HG03565 (cell line): ENCODE results near the gene PAQR5.
"Not testable (repeated sequence)": the region's sequence is repeated elsewhere in the genome, so short reads cannot be mapped to it uniquely, and the experiment has no call there.

Source experiments
- ATAC-seq: cut with Tn5 transposase; IDR thresholded peaks from one replicate; pipeline ENCODE4 v1.9.1; 2021; ENCODE audit warnings: mild to moderate bottlenecking, moderate library complexity; ENCODE audit not compliant: unreplicated experiment

PAQR5 gene

GRCh38 chr15:69292826-69293420 is 5.8 kb upstream of the PAQR5 start:
- ATAC-seq, result no peak

DNA sequence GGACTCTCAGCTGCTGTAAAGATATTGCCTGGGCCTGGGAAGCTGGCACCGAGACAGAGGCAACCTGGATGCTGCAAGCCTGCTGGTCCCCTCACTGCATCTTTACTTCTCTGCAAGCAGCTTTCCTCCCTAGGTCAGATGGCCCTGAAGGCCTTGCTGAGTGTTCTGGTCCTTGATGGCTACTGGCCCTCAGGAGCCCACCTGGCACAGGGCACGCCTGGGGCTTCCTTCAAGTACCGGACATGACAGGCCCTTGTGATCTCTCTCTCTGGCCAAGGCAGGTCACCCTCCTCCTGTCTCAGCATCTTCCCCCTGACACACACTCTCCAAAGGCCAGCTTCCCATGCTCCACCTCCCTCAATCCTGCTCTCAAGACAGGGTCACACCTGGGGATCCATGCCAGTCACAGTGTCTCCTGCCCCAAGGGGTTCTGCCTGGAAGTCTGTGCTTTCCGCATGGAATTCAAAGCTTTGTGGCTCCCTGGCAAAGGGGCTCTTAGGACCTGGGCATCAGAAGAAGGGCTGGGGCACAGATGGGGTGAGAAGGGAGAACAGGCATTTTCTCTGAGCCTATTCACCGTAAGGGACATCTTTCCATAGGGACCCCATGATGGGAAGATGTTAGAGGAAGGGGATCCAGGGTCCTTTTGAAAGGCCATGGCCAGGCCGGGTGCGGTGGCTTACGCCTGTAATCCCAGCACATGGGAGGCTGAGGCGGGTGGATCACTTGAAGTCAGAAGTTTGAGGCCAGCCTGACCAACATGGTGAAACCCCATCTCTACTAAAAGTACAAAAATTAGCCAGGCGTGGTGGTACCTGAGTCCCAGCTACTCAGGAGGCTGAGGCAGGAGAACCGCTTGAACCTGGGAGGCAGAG is 4.7 kb upstream of the PAQR5 start:
- no peak for ATAC-seq

- no peak for ATAC-seq
Measured at GRCh38 chr15:69296606-69297005, 2.1 kb upstream of the PAQR5 start.

DNA sequence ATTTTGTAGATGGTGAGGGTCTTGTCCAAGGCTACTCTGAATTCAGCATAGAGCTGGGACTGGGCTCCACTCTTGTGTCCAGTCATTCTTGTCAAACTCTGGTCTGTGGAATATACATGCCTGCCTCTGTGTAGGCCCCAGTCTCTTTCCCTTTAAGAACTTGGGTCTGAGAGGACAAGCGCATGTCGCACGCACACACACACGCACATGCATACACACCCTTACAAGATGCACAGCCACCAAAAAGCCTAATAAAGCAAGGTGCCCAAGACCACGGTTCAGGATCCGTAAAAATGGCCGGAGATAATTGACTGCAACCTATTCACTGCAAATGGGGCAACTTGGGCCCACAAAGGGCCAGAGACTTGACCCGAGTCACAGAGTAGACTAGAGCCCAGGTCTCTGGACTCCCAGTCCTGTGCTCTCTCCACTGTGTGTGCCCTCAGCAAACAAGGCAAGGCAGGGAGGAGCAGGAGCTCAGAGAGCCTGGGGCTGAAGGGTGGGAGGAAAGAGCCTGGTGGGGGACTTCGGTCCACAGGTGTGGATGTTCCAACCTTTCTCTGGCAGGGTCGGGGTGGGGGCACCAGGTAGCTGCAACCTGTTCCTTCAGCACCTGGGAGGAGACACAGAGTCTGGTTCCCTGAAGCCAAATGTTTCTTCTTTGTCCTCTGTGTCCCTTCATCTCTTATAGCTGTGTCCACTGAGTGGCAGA is 914 bp upstream of the PAQR5 start:
- no peak for ATAC-seq

- ATAC-seq, result no peak
Measured at GRCh38 chr15:69298354-69298696, 387 bp upstream of the PAQR5 start.

GRCh38 chr15:69299451-69299886 is 757 bp downstream of the PAQR5 start:
- no peak for ATAC-seq

- no peak for ATAC-seq
Measured at GRCh38 chr15:69299943-69300588, 1.4 kb downstream of the PAQR5 start.

DNA sequence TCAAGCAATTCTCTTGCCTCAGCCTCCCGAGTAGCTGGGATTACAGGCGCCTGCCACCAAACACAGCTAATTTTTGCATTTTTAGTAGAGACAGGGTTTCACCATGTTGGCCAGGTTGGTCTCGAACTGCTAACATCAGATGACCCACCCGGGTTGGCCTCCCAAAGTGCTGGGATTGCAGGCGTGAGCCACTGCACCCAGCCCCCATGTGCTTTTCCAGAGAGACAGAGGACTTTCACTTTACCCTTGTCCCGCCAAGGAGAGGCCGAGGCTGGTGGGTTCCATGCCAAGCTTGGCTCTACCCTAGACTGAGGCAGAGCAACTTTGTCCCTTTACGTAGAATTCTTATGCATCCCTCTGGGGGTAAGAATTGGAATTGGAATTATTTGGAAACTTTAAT is 2.4 kb downstream of the PAQR5 start:
- not testable (repeated sequence) for ATAC-seq

DNA sequence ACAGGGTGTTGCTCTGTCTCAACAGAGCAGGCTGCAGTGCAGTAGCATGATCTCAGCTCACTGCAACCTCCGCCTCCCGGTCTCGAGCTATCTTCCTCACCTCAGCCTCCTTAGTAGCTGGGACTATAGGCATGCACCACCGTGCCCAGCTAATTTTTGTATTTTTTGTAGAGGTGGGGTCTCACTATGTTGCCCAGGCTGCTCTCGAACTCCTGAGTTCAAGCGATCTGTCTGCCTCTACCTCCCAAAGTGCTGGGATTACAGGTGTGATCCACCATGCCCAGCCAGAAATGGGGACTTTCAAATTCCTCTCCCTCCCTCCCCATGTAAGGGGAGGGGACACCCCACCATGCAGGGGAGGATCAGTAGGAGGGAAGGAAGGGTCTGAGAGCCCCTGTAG is 3.4 kb downstream of the PAQR5 start:
- not testable (repeated sequence) for ATAC-seq

GRCh38 chr15:69302929-69303328 is 4.2 kb downstream of the PAQR5 start:
- ATAC-seq, result no peak

DNA sequence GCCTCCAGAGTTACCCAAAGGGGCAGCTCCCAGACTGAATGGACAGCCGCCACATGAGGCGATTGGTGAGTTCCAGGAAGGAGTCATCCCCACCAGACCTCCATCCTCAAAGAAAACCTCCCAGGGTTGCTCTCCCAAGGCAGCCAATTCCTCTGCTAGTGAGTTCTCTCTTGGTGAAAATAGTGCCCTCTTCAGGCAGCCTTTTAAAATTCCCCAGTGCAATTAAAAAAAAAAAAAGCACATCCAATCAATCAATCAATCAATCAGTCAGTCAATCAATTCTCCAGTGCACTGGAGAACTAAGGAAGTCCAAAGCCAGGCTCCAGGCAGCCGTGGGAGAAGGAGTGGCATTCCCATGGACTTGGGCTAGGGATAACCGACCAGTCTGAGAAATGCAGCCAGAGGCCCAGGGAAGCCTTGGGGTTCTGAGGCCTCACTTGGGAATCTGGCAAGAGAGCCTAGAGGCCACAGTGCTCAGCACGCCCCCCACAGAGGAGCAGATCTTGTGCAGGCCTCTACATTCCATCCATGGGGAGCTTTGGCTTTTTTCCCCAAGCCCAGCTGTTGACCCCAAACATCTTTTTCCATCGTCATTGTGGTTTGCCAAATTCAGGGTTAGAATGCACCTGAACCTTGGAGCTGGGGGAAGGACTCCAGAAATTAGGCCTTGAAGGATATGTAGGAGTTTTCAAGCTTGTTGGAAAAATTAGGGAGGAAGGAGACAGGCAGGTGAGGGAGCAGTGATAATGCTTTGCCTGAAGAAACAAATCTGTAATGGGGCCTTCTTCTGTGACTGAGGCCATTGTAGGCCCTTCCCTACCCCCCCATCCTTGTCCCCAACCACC is 4.8 kb downstream of the PAQR5 start:
- ATAC-seq, result no peak

DNA sequence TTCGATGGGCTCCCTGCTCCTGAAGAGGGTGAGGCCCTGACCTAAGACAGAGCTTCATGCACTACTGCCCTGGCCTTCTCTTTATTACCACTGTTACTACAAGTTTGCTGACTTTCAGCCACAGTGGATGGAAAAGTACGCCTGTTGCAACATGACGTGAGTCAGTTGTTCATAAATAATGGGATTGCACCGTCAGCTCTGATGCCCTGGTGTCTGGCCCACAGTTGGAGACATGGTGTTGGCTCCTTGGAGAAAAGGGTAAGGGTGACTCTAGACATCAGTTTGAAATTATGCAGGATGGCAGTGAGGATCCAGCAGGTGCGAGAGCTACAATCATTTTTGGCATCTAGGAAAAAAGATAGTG is 5.5 kb downstream of the PAQR5 start:
- no peak for ATAC-seq

GRCh38 chr15:69305204-69305931 is 6.7 kb downstream of the PAQR5 start:
- no peak for ATAC-seq

- ATAC-seq, result no peak
Measured at GRCh38 chr15:69305933-69306568, 7.3 kb downstream of the PAQR5 start.

DNA sequence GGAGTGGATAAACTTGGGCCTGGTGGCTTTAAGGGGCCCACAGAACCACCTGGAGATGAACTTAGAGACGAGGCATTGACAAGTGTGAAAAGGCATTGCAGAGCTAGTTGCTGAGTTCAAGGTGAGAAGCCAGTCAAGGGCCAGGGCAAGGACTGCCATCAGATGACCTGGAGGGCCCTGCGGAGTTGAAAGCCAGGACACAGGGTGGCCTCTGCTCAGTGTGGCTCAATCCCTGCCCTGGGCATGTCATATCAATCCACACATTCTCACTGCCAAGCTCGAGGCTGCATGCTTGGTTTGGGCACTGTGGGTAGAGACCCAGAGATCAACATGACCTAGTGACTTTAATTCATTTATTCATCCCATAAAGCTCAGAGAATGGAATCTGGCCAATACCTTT is 9.2 kb downstream of the PAQR5 start:
- ATAC-seq, result no peak

GRCh38 chr15:69308949-69309348 is 10.2 kb downstream of the PAQR5 start:
- no peak for ATAC-seq

DNA sequence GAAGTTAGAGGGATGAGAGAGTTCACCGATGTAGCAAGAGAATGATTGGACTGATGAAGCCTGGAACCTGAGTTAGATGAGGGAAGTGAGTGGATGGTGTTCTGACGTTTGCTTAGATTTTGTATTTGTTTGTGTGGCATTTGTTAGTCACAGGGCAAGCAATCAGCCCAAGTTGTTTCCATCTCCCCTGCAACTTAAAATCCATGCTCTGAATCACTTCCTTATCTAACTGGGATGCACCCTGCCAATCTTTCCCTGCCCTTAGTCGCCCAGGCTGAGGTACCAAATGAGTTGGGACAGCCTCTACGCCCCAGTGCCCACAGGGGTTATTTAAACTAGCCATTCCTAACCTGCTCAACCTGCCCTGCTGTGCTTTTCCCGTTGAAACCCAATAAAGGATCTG is 12.6 kb downstream of the PAQR5 start:
- no peak for ATAC-seq

DNA sequence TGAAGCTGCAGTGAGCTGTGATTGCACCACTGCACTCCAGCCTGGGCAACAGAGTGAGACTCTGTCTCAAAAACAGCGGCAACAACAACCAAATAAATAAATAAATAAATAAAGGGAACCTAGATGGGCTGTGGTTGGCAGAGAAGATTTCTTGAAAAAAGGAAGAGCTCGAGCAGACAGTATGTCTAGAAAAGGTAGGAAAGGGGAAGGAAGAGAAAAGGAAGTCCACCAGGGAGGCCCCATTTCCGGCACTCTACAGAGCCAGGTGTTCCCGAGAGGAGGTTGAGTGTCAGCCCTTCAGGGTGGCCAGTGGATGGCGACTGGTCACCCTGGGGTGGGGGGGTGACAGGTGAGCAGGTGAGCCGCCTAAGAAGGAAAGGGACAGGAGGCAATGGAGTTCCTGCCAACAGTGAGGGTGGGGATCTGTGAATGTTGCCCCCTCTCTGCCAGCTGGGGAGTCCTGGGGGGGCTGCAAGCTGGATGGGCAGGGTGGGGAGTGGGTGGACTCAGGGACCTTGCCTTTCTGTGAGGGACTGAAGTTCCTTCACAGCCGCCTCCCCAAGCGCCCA is 14.8 kb downstream of the PAQR5 start:
- ATAC-seq, result no peak

- no peak for ATAC-seq
Measured at GRCh38 chr15:69314131-69314530, 15.4 kb downstream of the PAQR5 start.
